ENCODE results near the gene CSF1R.

The CSF1R gene

GRCh38 chr5:150124596-150124995 lies 38.2 kb upstream of the CSF1R start:
- DNase-seq, result no peak
- Mint-ChIP-seq H3K27ac (no peak overlapping the region), H3K4me3 (no peak overlapping the region), H3K36me3 (no peaks in the 10 kb centered on the region), H3K4me1 (peaks cover 3 to 5% of the 10 kb centered on the region in 2 donors), H3K27me3 (peaks cover 0 to under 1% of the 10 kb centered on the region in 2 donors), H3K9me3 (no peaks in the 10 kb centered on the region)
- ATAC-seq (replicated peaks), result no peak

- H3K36me3 Mint-ChIP-seq, result no peaks in the 10 kb centered on the region
- DNase-seq (no peak), ATAC-seq (replicated peaks) (no peak)
- H3K4me1 Mint-ChIP-seq, result peaks cover 3 to 5% of the 10 kb centered on the region in 2 donors
- no peaks in the 10 kb centered on the region for H3K9me3 Mint-ChIP-seq
- H3K27ac Mint-ChIP-seq, result no peak overlapping the region
- no peaks in the 10 kb centered on the region for H3K27me3 Mint-ChIP-seq
- no peak overlapping the region for H3K4me3 Mint-ChIP-seq
Observed at GRCh38 chr5:150124111-150124557, 37.8 kb upstream of the CSF1R start.

- Mint-ChIP-seq H3K9me3 (no peaks in the 10 kb centered on the region), H3K27me3 (no peaks in the 10 kb centered on the region), H3K4me3 (no peak overlapping the region), H3K36me3 (no peaks in the 10 kb centered on the region), H3K27ac (no peak overlapping the region), H3K4me1 (peaks cover 3 to 5% of the 10 kb centered on the region in 2 donors)
- DNase-seq (no peak), ATAC-seq (replicated peaks) (no peak)
Observed at GRCh38 chr5:150123542-150123941, 37.2 kb upstream of the CSF1R start.

GRCh38 chr5:150122536-150123481 lies 36.5 kb upstream of the CSF1R start:
- H3K4me3 Mint-ChIP-seq, result no peak overlapping the region
- peaks cover 3 to 5% of the 10 kb centered on the region in 2 donors for H3K4me1 Mint-ChIP-seq
- no peak overlapping the region for H3K27ac Mint-ChIP-seq
- DNase-seq (no peak), ATAC-seq (replicated peaks) (no peak)
- no peaks in the 10 kb centered on the region for H3K27me3 Mint-ChIP-seq
- no peaks in the 10 kb centered on the region for H3K36me3 Mint-ChIP-seq
- H3K9me3 Mint-ChIP-seq, result no peaks in the 10 kb centered on the region

GRCh38 chr5:150122158-150122510 lies 35.8 kb upstream of the CSF1R start:
- no peak for DNase-seq
- H3K4me1 Mint-ChIP-seq, result peaks cover 3 to 9% of the 10 kb centered on the region in 2 donors
- peak overlapping the region; percentile 69 for H3K27ac Mint-ChIP-seq

GRCh38 chr5:150121448-150122157 lies 35.2 kb upstream of the CSF1R start:
- no peaks in the 10 kb centered on the region for H3K9me3 Mint-ChIP-seq
- H3K4me1 Mint-ChIP-seq, result peaks cover 3 to 14% of the 10 kb centered on the region in 2 donors
- no peaks in the 10 kb centered on the region for H3K36me3 Mint-ChIP-seq
- H3K4me3 Mint-ChIP-seq, result no peak overlapping the region
- ATAC-seq (replicated peaks) (no peak), DNase-seq (no peak)
- H3K27me3 Mint-ChIP-seq, result no peaks in the 10 kb centered on the region
- peak overlapping the region; percentile 69 for H3K27ac Mint-ChIP-seq

More at GRCh38 chr5:150122158-150122510, 35.8 kb upstream of the CSF1R start:
- peak; percentile 73 to 76 for ATAC-seq (replicated peaks)
- H3K27me3 Mint-ChIP-seq, result no peaks in the 10 kb centered on the region
- H3K9me3 Mint-ChIP-seq, result no peaks in the 10 kb centered on the region
- no peaks in the 10 kb centered on the region for H3K36me3 Mint-ChIP-seq
- no peak overlapping the region for H3K4me3 Mint-ChIP-seq

- no peaks in the 10 kb centered on the region for H3K9me3 Mint-ChIP-seq
- no peak for ATAC-seq (replicated peaks)
Observed at GRCh38 chr5:150120617-150121447, 34.5 kb upstream of the CSF1R start.

GRCh38 chr5:150120062-150120441 lies 33.7 kb upstream of the CSF1R start:
- no peaks in the 10 kb centered on the region for H3K27me3 Mint-ChIP-seq
- ATAC-seq (replicated peaks) (no peak), DNase-seq (no peak)
- H3K9me3 Mint-ChIP-seq, result no peaks in the 10 kb centered on the region
- no peak overlapping the region for H3K27ac Mint-ChIP-seq
- H3K4me3 Mint-ChIP-seq, result no peak overlapping the region
- H3K36me3 Mint-ChIP-seq, result no peaks in the 10 kb centered on the region
- peaks cover 3 to 14% of the 10 kb centered on the region in 2 donors for H3K4me1 Mint-ChIP-seq

More at GRCh38 chr5:150120617-150121447, 34.5 kb upstream of the CSF1R start:
- Mint-ChIP-seq H3K36me3 (no peaks in the 10 kb centered on the region), H3K4me3 (no peak overlapping the region), H3K4me1 (peaks cover 3 to 14% of the 10 kb centered on the region in 2 donors), H3K27ac (no peak overlapping the region), H3K27me3 (no peaks in the 10 kb centered on the region)
- no peak for DNase-seq

GRCh38 chr5:150119421-150120061 lies 33.2 kb upstream of the CSF1R start:
- Mint-ChIP-seq H3K9me3 (no peaks in the 10 kb centered on the region), H3K27ac (no peak overlapping the region), H3K27me3 (no peaks in the 10 kb centered on the region), H3K4me3 (no peak overlapping the region), H3K4me1 (peaks cover 3 to 14% of the 10 kb centered on the region in 2 donors), H3K36me3 (no peaks in the 10 kb centered on the region)
- ATAC-seq (replicated peaks) (peak; percentile 62 to 71), DNase-seq (no peak)

- peak overlapping the region; percentile 22 for H3K27ac Mint-ChIP-seq
- ATAC-seq (replicated peaks) (no peak), DNase-seq (no peak)
- H3K36me3 Mint-ChIP-seq, result no peaks in the 10 kb centered on the region
- no peaks in the 10 kb centered on the region for H3K9me3 Mint-ChIP-seq
- no peak overlapping the region for H3K4me3 Mint-ChIP-seq
- H3K4me1 Mint-ChIP-seq, result peaks cover 3 to 14% of the 10 kb centered on the region in 2 donors
- H3K27me3 Mint-ChIP-seq, result no peaks in the 10 kb centered on the region
Observed at GRCh38 chr5:150118561-150119229, 32.3 kb upstream of the CSF1R start.

- no peak for DNase-seq
- Mint-ChIP-seq H3K36me3 (no peaks in the 10 kb centered on the region), H3K9me3 (no peaks in the 10 kb centered on the region), H3K27me3 (no peaks in the 10 kb centered on the region), H3K4me1 (peaks cover 3 to 14% of the 10 kb centered on the region in 2 donors), H3K4me3 (no peak overlapping the region), H3K27ac (peak overlapping the region; percentile 42)
- no peak for ATAC-seq (replicated peaks)
Observed at GRCh38 chr5:150117945-150118560, 31.7 kb upstream of the CSF1R start.

- Mint-ChIP-seq H3K9me3 (no peaks in the 10 kb centered on the region), H3K4me1 (peaks cover 0 to 9% of the 10 kb centered on the region in 2 donors), H3K4me3 (no peak overlapping the region), H3K27ac (no peak overlapping the region), H3K27me3 (no peaks in the 10 kb centered on the region), H3K36me3 (no peaks in the 10 kb centered on the region)
- peak; percentile 32 to 40 for ATAC-seq (replicated peaks)
- DNase-seq, result no peak
Observed at GRCh38 chr5:150116667-150117400, 30.5 kb upstream of the CSF1R start.
